Measurements from ENCODE around the gene MTCL1.

DNA sequence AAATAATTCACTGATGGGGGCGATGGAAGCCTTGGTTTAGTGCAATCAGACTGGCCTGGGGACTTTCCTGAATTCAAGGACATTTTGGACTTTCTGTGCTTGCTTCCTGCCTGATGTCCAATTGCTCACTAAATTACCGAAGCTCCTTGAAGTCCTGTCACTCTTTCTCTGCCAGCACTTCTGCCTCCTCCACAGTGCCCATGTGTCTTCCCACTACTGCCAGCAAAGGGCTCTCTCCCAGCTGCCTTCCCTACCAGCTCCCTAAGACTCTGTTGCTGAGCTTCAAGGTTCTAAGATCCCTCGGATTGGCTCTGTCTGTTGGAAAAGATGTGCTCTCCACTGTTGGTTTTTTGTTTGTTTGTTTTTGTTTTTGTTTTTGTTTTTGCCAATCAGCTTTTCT is 158.1 kb downstream of the MTCL1 start:
- TF ChIP-seq, protein P1, sequence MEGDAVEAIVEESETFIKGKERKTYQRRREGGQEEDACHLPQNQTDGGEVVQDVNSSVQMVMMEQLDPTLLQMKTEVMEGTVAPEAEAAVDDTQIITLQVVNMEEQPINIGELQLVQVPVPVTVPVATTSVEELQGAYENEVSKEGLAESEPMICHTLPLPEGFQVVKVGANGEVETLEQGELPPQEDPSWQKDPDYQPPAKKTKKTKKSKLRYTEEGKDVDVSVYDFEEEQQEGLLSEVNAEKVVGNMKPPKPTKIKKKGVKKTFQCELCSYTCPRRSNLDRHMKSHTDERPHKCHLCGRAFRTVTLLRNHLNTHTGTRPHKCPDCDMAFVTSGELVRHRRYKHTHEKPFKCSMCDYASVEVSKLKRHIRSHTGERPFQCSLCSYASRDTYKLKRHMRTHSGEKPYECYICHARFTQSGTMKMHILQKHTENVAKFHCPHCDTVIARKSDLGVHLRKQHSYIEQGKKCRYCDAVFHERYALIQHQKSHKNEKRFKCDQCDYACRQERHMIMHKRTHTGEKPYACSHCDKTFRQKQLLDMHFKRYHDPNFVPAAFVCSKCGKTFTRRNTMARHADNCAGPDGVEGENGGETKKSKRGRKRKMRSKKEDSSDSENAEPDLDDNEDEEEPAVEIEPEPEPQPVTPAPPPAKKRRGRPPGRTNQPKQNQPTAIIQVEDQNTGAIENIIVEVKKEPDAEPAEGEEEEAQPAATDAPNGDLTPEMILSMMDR (IDR thresholded peaks at IDR 0.05) = no peak
- TF ChIP-seq POLR2A (IDR thresholded peaks at IDR 0.05) = no peak
